ENCODE results near the gene CD8B2.

CD8B2 gene

GRCh38 chr2:106523976-106524665 lies 37.0 kb downstream of the CD8B2 start:
- TF ChIP-seq CTCF (conservative IDR thresholded peaks at IDR 0.05; ENCODE audit: low read length), result no peak
- DNase-seq (ENCODE audit: low read depth), result no peak
- H3K4me3 ChIP-seq (ENCODE audit: low read length), result no peak overlapping the region

- no peak for TF ChIP-seq CTCF (conservative IDR thresholded peaks at IDR 0.05; ENCODE audit: low read length)
- no peak overlapping the region for H3K4me3 ChIP-seq (ENCODE audit: low read length)
- no peak for DNase-seq (ENCODE audit: low read depth)
These were observed 43.7 kb downstream of the CD8B2 start for GRCh38 chr2:106530866-106531265.

- no peak overlapping the region for H3K4me3 ChIP-seq (ENCODE audit: low read length)
- DNase-seq (ENCODE audit: low read depth), result no peak
These were observed 44.6 kb downstream of the CD8B2 start for GRCh38 chr2:106531676-106532214.

GRCh38 chr2:106532236-106532635 lies 45.1 kb downstream of the CD8B2 start:
- no peak for DNase-seq (ENCODE audit: low read depth)
- H3K4me3 ChIP-seq (ENCODE audit: low read length), result no peak overlapping the region
- no peak for TF ChIP-seq CTCF (conservative IDR thresholded peaks at IDR 0.05; ENCODE audit: low read length)

More at GRCh38 chr2:106531676-106532214, 44.6 kb downstream of the CD8B2 start:
- no peak for TF ChIP-seq CTCF (conservative IDR thresholded peaks at IDR 0.05; ENCODE audit: low read length)

GRCh38 chr2:106534471-106534870 lies 47.3 kb downstream of the CD8B2 start:
- DNase-seq (ENCODE audit: low read depth), result no peak
- no peak for TF ChIP-seq CTCF (conservative IDR thresholded peaks at IDR 0.05; ENCODE audit: low read length)
- H3K4me3 ChIP-seq (ENCODE audit: low read length), result no peak overlapping the region

- DNase-seq (ENCODE audit: low read depth), result no peak
- H3K4me3 ChIP-seq (ENCODE audit: low read length), result no peak overlapping the region
- TF ChIP-seq CTCF (conservative IDR thresholded peaks at IDR 0.05; ENCODE audit: low read length), result no peak
These were observed 49.3 kb downstream of the CD8B2 start for GRCh38 chr2:106536490-106536889.

GRCh38 chr2:106537047-106537446 lies 49.9 kb downstream of the CD8B2 start:
- no peak for TF ChIP-seq CTCF (conservative IDR thresholded peaks at IDR 0.05; ENCODE audit: low read length)
- no peak for DNase-seq (ENCODE audit: low read depth)
- no peak overlapping the region for H3K4me3 ChIP-seq (ENCODE audit: low read length)

Data from AG10803 (cell line).